HEK293T (cell line): ENCODE data around the gene FETUB.

Experiments used
- ARNT ChIP-seq: fragments of 450-650 bp; IDR thresholded peaks from 2 replicates; pipeline ENCODE4 v1.6.1; 2017; ENCODE audit warnings: mild to moderate bottlenecking
- BHLHE40 ChIP-seq: fragments of 450-650 bp; IDR thresholded peaks from 2 replicates; pipeline ENCODE4 v1.6.1; 2016; ENCODE audit warnings: mild to moderate bottlenecking, moderate library complexity, borderline replicate concordance
- FOXA1 ChIP-seq: fragments of 450-650 bp; IDR thresholded peaks from 2 replicates; pipeline ENCODE4 v1.6.1; 2016; ENCODE audit warnings: mild to moderate bottlenecking
- FOXK2 ChIP-seq: fragments of 450-650 bp; IDR thresholded peaks from 2 replicates; pipeline ENCODE4 v1.6.1; 2016; ENCODE audit warnings: mild to moderate bottlenecking
- L3MBTL2 ChIP-seq: fragments of 450-650 bp; conservative IDR thresholded peaks from 2 replicates; pipeline ENCODE4 v1.6.1; 2016; ENCODE audit warnings: mild to moderate bottlenecking
- LEF1 ChIP-seq: fragments of 450-650 bp; IDR thresholded peaks from 2 replicates; pipeline ENCODE4 v1.6.1; 2017; ENCODE audit warnings: mild to moderate bottlenecking, borderline replicate concordance

- TF ChIP-seq FOXK2 (no peak), BHLHE40 (no peak), FOXA1 (no peak), LEF1 (no peak), L3MBTL2 (no peak), ARNT (no peak)
These were observed 24.3 kb downstream of the FETUB start for GRCh38 chr3:186664506-186664905.
